GM19239 (cell line): Measurements from ENCODE around the gene IQSEC1.

Experiments
- DNase-seq: peaks from one replicate; pipeline ENCODE4 v3.0.0; 2011; ENCODE audit warnings: low spot score; ENCODE audit not compliant: insufficient read length
- FAIRE-seq: peaks from 2 replicates; lab custom pipeline; 2011; peaks lifted over from hg19 to GRCh38; lab: Jason Lieb, UNC

Gene IQSEC1

GRCh38 chr3:13053420-13053819 is 19.8 kb downstream of the IQSEC1 start:
- DNase-seq (no peak), FAIRE-seq (no peak)

DNA sequence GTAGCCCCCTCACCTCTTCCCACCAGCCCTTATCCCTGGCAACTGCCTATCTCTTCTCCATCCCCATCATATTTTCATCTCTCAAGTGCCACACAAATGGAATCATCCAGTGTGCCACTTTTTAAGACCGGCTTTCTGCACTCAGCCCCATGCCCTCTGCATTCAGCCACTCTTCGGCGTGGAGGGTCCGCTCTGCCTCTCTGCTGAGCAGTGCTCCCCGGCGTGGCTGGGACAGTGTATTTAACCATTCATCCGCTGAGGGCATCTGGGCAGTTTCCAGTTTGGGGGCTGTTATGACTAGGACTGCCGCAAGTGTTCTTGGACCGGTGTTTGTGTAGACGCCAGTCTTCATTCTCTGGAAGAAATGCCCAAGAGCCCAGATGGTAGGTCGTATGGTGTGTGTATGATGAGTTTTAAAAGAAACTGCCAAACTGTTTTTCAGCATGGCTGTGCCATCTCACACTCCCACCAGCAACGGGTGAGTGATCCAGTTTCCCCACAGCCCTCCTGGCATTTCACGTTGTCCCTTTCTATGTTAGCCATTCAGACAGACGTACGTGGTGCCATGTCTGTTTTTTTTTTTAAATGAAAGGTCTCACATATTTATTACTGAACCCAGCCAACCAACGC is 20.9 kb downstream of the IQSEC1 start:
- FAIRE-seq: no peak

DNA sequence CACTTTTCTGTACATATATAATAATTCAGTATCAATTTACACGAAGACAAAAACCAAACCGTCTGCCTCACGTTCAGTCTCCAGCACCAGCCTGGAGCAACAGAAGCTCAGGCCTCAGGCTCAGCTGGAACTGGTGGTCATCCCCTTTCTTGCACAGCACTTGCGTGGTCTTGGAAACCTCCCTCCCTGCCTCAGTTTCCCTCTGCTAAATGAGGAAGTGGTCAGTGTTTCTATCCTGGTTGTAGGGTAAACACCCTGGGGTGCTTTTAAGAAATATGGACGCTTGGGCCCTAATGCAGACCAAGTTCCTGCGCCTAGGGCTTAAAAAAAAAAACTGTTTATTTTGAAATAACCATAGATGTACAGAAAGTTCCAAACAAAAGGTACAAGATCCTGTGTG is 21.6 kb downstream of the IQSEC1 start:
- FAIRE-seq (no peak), DNase-seq (no peak)

More for the DNA sequence above, 20.9 kb downstream of the IQSEC1 start:
- DNase-seq: no peak

DNA sequence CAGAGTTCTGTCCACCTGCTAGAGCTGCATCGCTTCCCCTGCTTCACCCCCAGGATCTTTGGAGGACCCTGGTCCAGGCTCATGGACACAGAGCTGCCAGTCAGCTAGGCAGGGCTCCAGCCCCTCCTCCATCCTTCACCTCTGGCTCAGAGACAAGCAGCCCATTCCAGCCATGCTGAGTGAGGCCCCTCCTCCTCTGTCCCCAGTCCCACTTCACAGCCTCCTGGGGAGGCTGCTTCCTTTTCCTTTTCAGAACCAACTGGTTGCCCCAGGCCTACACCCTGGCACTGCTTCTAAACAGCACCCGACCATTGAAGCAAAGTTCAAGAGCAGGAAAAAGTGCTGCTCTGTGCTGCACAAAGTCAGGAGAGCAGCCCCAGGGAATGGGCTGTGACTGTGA is 22.2 kb downstream of the IQSEC1 start:
- no peak for FAIRE-seq

DNA sequence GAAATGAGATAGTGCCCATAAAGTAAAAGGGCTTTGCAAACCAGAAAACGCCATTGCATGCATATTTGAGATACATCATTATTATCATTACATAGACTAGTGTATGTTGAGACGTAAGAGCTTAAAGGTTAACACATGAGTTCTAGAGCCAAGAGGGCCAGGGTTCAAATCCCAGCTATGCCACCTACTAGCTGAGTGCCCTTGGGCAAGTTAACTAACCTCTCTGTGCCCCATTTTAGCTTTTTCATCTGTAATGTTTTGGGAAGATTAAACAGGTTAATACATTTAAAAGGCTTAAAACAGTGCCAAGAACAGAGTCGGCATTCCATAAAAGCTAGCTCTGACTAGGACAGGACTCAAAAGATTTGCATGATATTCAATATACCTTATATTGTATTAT is 22.8 kb downstream of the IQSEC1 start:
- DNase-seq (no peak), FAIRE-seq (no peak)

More for the DNA sequence above, 22.2 kb downstream of the IQSEC1 start:
- no peak for DNase-seq

DNA sequence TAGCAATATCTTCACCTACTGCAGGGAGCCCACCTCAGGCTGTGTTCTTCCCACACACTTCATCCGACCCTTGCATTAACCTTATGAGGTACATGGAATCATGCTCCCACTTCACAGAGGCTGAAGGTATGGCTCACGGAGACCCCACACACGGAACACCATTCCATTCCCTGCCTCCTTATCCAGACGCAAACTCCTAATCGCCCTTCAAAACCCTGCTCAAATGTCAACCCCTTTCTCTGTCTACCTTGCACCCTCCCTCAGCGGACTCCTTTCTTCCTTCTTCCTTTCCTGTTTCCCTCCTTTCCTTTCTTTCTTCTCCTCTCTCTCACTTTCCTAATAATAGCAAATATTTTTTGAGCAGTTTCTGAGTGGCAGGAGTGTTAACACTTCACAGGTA is 23.8 kb downstream of the IQSEC1 start:
- DNase-seq (no peak), FAIRE-seq (no peak)

- peak; percentile 58 for FAIRE-seq
Observed at GRCh38 chr3:13047296-13048165, 25.7 kb downstream of the IQSEC1 start.

GRCh38 chr3:13046569-13047274 is 26.5 kb downstream of the IQSEC1 start:
- FAIRE-seq: no peak

More at GRCh38 chr3:13047296-13048165, 25.7 kb downstream of the IQSEC1 start:
- no peak for DNase-seq

DNA sequence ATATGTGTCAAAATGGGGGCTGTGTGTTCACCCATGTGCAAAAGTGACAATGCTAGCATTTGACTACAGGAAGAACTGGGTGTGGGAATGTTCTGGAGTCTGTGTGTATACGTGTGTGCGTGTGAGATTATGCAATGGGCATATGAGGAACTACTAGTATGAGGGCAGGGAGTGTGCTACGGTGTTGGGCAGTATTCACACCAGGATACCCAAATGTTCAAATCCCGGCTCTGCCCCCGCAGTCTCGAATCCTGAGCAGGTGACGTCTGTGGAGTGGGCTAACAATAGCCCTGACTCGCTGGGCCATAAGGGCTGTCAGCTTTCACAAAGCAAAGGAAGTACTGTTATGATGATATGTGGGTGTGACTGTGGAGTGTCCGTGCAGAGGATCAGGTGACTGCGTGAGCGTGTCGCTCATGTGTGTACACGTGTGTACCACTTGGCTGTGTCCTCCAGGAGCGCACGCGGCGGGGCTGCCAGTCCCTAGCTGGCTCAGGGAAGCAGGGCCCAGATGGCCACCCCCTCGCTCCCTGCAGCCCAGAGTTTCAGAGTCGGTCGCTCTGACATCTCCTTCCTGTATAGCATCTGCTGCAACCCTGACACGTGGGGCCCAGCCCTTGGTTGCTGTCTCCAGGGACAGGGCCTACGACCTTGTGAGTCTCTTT is 27.2 kb downstream of the IQSEC1 start:
- peak; percentile 80 for DNase-seq

More at GRCh38 chr3:13046569-13047274, 26.5 kb downstream of the IQSEC1 start:
- DNase-seq: no peak

GRCh38 chr3:13045241-13045903 is 27.9 kb downstream of the IQSEC1 start:
- FAIRE-seq: peak; percentile 44
- DNase-seq: no peak

More for the DNA sequence above, 27.2 kb downstream of the IQSEC1 start:
- FAIRE-seq: peak; percentile 97

- FAIRE-seq: no peak
- no peak for DNase-seq
Observed at GRCh38 chr3:13044496-13045240, 28.6 kb downstream of the IQSEC1 start.

DNA sequence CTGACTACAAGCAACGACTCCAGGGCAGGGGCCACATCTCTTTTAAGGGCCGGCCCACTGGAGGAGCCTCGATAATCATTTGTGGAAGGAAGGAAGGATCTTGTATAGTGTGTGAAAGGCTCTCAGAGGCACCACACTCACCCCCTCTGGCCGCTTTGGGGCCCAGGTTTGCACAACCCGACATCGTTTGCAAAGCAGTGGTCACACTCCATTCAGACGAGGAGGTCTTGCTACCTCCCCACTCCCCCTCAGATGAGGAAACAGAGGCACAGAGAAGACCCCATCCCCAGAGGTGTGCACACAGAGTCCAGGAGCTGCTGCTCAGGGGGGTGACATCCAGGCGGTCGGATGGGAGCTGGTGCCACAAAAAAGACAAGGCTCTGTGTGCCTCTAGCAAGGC is 29.6 kb downstream of the IQSEC1 start:
- FAIRE-seq (no peak), DNase-seq (no peak)

GRCh38 chr3:13042715-13043271 is 30.4 kb downstream of the IQSEC1 start:
- DNase-seq: no peak
- no peak for FAIRE-seq

DNA sequence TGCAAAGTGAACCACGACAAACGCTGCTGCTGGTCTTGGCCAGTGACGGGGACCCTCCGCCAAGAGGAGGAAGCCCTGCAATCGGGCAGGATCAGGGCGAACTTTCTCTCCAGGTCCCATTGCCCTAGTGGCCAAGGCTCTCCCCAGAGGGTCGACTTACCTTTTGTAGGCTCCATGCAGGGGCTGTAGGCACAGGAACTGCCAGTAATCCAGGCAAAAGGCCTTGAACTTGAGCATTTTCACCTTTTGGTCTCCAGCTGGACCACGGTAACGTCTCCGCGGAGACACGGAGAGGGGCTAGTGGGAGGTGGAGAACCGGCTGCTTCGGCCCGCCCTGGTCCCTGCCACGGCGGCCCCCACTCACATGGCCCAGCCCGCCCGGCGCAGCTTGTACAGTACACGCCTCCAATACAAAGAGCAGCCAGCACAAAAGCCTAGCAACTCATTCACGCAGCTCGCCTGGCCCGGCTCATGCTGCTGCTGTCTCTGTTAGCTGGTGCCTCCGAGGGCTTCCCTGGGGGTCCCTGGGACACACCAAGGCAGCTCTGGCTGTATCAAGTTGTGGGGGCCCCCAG is 31.0 kb downstream of the IQSEC1 start:
- no peak for DNase-seq
- no peak for FAIRE-seq

GRCh38 chr3:13041113-13041776 is 32.0 kb downstream of the IQSEC1 start:
- DNase-seq (no peak), FAIRE-seq (no peak)

DNA sequence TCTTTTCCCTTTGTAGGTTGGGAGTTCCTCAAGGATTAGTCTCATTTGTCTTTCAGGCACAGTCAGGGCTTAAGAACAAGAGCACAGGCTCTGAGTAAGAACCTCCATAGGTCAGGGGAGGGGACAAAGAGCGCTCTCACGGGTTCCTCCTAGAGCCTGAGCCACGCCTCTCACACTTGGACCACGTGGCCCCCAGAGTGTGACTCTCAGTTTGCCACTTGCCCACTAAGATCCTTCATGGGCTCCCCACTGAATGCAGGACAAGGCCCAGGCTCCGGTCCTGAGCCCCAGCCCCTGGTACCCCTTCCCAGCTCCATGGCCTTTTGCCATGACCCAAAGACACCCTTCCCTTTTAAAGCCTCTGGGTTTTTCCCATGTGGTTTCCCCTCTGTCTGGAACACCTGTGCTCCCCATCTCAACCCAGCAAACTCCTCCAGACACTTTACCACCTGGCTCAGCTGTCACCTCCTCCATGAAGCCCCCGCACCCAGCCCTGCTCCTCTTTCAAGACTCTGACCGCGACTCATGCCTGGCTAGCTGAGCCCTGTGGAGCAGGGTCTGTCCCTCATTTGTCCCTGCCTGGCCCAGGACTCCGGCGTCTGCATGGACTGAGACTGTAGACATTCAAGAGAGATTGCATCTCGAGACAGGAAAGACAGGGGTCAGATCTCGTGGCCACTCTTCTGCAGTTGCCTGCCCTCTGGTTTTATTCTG is 32.7 kb downstream of the IQSEC1 start:
- peak; percentile 93 for DNase-seq

DNA sequence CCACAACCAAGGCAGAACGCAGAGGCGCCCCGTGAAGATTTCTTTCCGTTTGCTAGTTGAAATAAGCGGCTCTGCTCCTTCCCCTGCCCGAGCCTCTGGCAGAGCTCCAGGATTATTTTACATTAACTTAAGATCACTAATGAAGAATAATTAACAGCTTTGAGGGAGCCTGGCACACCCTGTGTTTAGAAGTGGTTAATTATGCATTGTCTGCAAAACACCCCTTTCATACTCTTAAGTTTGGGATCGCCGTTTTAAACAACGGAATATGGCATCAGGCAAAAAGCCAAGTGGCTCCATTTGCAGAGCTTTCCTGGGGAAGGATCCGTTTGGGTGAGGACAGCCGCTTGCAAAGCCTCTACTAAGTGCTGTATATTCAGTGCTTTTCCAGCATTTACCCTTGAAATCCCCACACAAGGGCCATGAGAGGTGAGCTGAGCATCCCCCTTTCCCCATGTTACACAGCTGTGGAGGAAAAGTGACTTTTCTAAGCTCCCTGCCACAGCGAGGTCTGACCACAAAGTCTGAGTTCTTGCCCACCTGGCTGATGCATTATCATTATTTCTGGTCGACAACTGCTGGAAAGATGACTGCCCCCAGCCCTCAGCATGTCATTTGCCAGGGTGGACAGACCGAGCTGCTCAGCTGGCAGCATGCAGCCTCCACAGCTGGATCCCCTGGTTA is 33.9 kb downstream of the IQSEC1 start:
- no peak for FAIRE-seq

More for the DNA sequence above, 32.7 kb downstream of the IQSEC1 start:
- peak; percentile 92 for FAIRE-seq

More for the DNA sequence above, 33.9 kb downstream of the IQSEC1 start:
- no peak for DNase-seq
